HG02938 (cell line): Measurements from ENCODE around the gene FGF2.
A peak's percentile ranks its signal among the peaks of the same experiment; 100 is the strongest.
"Not testable (repeated sequence)": the region's sequence is repeated elsewhere in the genome, so short reads cannot be mapped to it uniquely, and the experiment has no call there.

Experiments used
- ATAC-seq: cut with Tn5 transposase; IDR thresholded peaks from one replicate; pipeline ENCODE4 v1.9.1; 2021; ENCODE audit warnings: mild to moderate bottlenecking, moderate library complexity; ENCODE audit not compliant: unreplicated experiment

The FGF2 gene

DNA sequence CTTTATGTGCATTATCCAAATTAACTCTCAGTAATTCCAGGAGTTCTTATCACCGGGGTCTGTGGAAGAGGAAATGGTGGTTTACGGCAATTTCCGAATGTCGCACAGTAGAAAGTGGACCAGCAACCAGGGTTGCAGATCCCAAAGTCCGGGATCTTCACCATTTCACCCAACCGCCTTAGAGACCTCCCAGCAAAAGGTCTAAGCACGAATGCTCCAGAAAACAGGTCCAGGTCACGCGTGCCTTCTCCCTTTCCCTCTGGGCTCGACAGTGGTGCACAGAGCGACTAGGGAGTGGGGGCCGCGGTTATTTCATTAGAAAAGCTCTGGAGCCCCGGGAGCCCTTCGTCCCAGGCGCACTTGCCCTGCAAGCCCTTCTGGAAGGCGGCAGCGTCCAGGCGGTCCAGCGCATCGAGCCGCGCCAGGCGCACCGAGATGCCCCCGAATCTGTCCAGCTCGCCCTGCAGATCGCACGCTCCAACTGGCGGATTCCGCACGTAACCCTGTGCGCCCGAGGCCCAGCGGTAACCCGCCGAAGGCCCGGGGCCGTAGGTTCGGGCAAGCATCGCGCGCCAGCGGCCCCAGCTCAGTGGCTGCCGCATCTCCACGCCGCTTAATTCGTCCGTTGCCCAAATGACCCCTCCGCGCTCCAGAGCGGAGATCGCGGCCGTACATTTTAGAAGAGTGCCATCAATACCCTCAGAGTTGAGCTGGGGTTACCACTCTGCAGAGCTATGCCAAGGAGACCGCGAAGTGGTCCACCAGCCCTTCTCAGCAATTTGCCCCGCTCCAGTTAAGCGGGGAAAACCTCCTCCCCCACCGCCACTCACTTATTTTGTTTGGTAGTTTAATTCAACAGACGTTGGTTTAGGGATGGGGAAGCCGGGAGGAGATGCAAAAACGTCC is 95.6 kb downstream of the FGF2 start, which contains the start of gene NUDT6:
TSS of gene NUDT6 (minus strand) at position 627 of the 906 bp plus-strand sequence. CDS start at position 602, 25 bp downstream.
- ATAC-seq: peak; percentile 56

DNA sequence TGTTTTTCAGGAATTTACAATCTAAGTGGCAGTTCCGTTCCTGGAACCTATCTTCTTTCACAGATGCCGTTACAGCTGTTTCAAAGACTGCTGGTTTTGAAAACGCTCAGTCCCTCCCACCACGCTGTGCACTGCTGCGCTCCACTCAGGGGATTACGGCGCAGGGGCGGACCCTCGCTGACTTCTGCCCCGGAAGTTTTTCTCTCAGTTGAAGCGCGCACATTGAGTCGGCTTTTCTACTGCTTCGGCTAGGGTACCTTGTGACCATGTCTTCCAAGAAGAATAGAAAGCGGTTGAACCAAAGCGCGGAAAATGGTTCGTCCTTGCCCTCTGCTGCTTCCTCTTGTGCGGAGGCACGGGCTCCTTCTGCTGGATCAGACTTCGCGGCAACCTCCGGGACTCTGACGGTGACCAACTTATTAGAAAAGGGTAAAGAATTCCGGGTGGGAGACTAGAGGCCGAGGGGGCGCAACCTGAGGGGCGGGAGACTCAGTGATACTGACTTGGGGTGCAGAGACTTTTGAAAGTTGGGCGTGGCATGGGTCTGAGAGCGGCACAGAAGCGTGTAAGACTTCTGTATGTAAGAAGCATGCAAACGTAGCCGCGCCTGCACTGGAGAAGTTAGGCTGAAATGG is 96.4 kb downstream of the FGF2 start:
- peak; percentile 95 for ATAC-seq

DNA sequence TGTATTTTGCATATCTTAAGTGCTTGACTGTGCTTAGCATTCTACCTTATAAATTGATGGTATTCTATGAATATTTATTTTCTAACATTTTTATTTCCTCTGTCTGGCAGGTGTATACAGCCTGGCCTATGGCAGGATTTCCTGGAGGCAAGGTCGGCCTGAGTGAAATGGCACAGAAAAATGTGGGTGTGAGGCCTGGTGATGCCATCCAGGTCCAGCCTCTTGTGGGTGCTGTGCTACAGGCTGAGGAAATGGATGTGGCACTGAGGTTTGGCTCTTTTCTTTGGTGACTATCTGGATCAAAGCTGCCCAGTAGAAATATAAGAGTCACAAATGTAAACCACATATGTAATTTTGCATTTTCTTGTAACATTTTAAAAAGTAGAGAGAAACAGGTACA is 102.3 kb downstream of the FGF2 start:
- ATAC-seq: no peak

DNA sequence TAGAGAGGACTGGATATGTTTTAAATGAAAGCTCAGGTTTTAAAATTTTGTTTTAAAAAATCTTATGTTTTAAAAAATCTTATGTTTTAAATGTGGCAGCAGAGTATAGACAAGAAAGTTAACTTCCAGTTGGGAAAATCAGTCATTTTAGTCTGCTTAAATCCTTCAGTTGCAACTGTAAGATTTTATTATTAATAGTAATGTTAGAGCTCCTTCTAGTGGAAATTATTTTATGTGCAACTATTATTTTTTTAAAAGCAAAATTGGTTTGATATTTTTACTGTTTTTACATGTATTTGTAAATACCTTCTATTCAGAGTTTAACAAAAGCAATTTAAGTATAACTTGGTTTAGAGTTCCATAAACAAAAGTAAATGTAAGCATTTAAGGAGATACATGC is 104.2 kb downstream of the FGF2 start:
- no peak for ATAC-seq

DNA sequence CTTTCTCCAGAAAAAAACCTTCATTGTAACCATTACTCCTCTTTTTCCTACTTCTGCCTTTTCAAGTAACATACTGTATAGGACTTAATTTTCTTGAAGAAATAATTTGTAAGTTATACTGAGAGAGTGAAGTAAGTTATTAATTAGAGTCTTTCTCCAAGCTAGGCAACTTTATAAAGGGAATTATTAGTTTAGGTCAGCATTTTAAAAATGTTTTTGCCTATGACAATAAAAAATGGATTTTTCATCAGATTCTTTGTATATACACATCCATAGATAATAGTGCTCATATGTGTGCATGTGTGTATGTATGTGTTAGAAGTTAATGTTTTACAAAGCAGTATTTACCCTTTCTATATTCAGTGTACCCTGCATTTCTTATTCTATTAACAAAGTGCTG is 106.1 kb downstream of the FGF2 start:
- ATAC-seq: no peak

DNA sequence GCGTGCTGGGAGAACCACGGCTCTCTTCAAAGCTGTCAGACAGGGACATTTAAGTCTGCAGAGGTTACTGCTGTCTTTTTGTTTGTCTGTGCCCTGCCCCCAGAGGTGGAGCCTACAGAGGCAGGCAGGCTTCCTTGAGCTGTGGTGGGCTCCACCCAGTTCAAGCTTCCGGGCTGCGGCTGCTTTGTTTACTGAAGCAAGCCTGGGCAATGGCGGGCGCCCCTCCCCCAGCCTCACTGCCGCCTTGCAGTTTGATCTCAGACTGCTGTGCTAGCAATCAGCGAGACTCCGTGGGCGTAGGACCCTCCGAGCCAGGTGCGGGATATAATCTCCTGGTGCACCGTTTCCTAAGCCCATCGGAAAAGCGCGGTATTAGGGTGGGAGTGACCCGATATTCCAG is 118.5 kb downstream of the FGF2 start:
- not testable (repeated sequence) for ATAC-seq

DNA sequence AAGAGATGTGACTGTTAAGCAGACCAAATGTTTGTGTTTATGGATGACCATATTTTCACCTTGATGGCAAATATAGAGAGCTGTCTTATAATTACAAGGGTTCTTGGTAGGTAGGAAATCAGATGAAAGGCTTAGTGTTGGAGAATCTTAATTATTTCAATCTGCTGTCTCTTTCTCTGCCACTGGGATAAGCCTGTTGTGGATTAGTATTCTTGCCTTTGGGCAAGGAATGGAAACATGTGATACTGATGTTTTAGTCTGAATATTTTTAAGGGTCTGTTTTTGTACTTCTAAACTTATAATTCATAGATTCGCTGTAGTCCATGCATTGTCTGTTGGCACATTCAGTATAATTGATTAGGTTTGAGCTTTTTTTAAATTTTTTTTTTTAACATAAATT is 119.5 kb downstream of the FGF2 start:
- ATAC-seq: no peak
